ENCODE measurements around the gene GHRH. TPM values are rescaled to one million over a fixed set of nuclear protein-coding genes. Genes with fewer than 3 reads are reported as not detected.

GHRH gene
- total RNA-seq, 2 donors from 2014 or later = not detected

DNA sequence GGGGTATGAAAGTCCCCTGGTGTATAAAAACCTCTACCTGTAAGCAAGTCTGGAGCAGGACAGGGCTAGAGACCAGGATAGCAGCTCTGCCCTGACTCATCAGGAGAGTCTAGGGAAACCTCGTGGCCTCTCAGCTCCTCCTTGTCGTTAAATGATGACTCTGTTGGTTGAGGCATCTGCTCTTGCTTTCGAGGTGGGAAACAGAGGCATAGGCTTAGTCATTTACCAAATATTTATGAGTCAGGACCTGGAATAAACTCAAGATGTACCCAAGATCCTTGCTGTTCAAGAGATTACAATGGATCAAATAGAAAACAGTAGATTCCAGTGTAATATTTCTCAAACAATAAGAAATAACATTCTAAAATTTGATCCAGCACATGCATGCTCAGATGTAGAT is 33.4 kb upstream of the GHRH start:
- intact Hi-C loops (cut with DNase I) = no loop called here
- 32 to 45% methylated on average over 3 of the region's 3 CpGs for WGBS, 2 donors

DNA sequence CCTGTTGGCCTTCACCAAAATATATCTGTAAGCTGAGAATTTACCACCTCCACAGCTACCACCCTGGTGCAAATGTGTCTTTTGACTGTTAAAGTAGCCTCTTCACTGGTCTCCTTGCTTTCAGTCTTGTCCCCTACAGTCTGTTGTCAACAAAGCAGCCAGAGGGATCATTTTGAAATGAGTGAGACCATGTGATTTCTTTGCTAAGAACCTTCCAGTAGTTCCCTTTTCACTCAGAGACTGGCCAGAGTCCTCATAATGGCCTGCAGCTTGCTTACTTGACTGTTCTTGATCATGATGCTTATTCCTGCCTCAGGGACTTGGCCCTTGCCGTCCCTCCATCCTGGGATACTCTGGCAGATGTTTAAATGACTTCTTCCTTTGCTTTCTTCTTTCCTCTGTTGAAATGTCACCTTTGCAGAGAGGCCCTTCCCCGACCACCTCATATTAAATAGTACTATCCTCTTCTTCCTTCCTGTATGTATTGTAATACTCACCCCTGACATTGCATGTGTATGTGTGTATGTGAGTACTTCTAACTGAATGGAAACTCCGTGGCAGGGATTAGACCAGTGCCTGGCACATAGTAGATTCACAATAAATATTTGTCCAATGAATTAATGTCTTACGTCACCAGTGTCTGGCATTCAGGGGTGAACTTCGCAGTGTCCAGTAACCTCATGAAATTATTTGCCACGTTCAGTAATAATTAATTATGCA is 32.8 kb upstream of the GHRH start:
- WGBS, 2 donors = 76 to 79% methylated on average over 6 of the region's 6 CpGs
- peaks cover 53% of the 10 kb centered on the region for H3K4me1 ChIP-seq
- DNase-seq = no peak

More for the DNA sequence above, 33.4 kb upstream of the GHRH start:
- peak overlapping the region in 2 of 4 donors; percentile 14 to 23 for H3K27ac ChIP-seq
- peak in 1 of 4 donors; percentile 30 for DNase-seq
- TF ChIP-seq CTCF (IDR thresholded peaks at IDR 0.05) (no peak), POLR2A (IDR thresholded peaks at IDR 0.05) (no peak)
- H3K4me3 ChIP-seq = no peak overlapping the region
- peaks cover 58% of the 10 kb centered on the region for H3K4me1 ChIP-seq
- no peaks in the 10 kb centered on the region for H3K9me3 ChIP-seq
- ATAC-seq = no peak
- H3K27me3 ChIP-seq = no peaks in the 10 kb centered on the region
- H3K36me3 ChIP-seq (replicated peaks in 1 of 2; ENCODE audit: insufficient read depth in 1 of 2, low read depth in 2 of 2) = no peaks in the 10 kb centered on the region

GRCh38 chr20:37293301-37293943 is 31.8 kb upstream of the GHRH start:
- peaks cover 51% of the 10 kb centered on the region for H3K4me1 ChIP-seq
- no peaks in the 10 kb centered on the region for H3K36me3 ChIP-seq (replicated peaks in 1 of 2; ENCODE audit: insufficient read depth in 1 of 2, low read depth in 2 of 2)
- TF ChIP-seq POLR2A (IDR thresholded peaks at IDR 0.05) (no peak), CTCF (IDR thresholded peaks at IDR 0.05) (no peak)
- intact Hi-C loops (cut with DNase I) = no loop called here
- peak overlapping the region in 1 of 4 donors; percentile 23 for H3K27ac ChIP-seq
- 93 to 95% methylated on average over 11 of the region's 11 CpGs for WGBS, 2 donors
- H3K4me3 ChIP-seq = no peak overlapping the region
- no peaks in the 10 kb centered on the region for H3K27me3 ChIP-seq
- H3K9me3 ChIP-seq = no peaks in the 10 kb centered on the region
- DNase-seq (no peak), ATAC-seq (no peak)

More for the DNA sequence above, 32.8 kb upstream of the GHRH start:
- Histone ChIP-seq H3K27me3 (no peaks in the 10 kb centered on the region), H3K36me3 (replicated peaks in 1 of 2; ENCODE audit: insufficient read depth in 1 of 2, low read depth in 2 of 2) (no peaks in the 10 kb centered on the region), H3K27ac (peak overlapping the region in 2 of 4 donors; percentile 14 to 23), H3K9me3 (no peaks in the 10 kb centered on the region), H3K4me3 (no peak overlapping the region)
- ATAC-seq = no peak
- TF ChIP-seq POLR2A (IDR thresholded peaks at IDR 0.05) = no peak
- intact Hi-C loops (cut with DNase I) = no loop called here

DNA sequence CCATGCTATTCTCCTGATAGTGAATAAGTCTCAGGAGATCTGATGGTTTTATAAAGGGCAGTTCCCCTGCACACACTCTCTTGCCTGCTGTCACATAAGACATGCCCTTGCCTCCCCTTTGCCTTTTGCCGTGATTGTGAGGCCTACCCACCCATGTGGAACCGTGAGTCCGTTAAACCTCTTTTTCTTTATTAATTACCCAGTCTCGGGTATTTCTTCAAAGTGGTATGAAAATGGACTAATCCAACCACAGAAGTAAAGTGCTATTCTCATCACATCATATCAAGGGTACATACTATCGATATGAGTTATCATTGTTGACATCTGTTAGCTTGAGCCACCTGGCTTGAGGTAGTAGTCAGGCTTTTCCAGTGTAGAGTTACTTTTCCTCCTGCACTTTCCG is 30.1 kb upstream of the GHRH start:
- no peak for DNase-seq
- WGBS, 2 donors = 85 to 88% methylated on average over 6 of the region's 6 CpGs
- H3K4me3 ChIP-seq = no peak overlapping the region
- TF ChIP-seq CTCF (IDR thresholded peaks at IDR 0.05) = no peak
- TF ChIP-seq POLR2A (IDR thresholded peaks at IDR 0.05) = no peak
- no peaks in the 10 kb centered on the region for H3K27me3 ChIP-seq
- H3K9me3 ChIP-seq = no peaks in the 10 kb centered on the region
- no peaks in the 10 kb centered on the region for H3K36me3 ChIP-seq (replicated peaks in 1 of 2; ENCODE audit: insufficient read depth in 1 of 2, low read depth in 2 of 2)
- intact Hi-C loops (cut with DNase I) = no loop called here
- peaks cover 46% of the 10 kb centered on the region for H3K4me1 ChIP-seq
- no peak overlapping the region for H3K27ac ChIP-seq
- ATAC-seq = no peak

DNA sequence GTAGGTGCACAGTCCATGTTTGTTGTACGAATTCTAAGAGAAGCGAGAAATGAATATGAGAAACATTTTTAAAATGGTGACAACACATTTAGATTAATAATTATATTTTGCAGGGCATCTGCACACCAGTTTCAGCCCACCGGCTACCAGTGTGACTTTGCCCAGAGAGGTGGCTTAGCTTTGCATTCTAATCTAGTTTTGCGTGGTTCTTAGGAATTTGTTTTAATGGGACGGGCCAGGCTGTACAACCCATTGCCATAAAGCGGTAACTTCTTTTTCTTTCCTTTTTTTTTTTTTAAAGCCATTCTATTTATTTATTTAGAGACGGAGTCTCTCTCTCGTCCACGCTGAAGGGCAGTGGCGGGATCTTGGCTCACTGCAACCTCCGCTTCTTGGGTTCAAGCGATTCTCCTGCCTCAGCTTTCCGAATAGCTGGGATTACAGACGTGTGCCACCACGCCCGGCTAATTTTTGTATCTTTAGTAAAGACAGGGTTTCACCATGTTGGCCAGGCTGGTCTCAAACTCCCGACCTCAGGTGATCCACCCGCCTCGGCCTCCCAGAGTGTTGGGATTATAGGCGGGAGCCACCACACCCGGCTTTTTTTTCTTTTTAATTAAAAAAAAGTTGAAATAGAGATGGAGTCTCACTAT is 28.7 kb upstream of the GHRH start:
- Histone ChIP-seq H3K4me3 (peak overlapping the region; percentile 30 to 99), H3K27me3 (no peaks in the 10 kb centered on the region), H3K27ac (peak overlapping the region in 3 of 4 donors; percentile 81 to 91 (median 84)), H3K4me1 (peaks cover 33% of the 10 kb centered on the region), H3K36me3 (replicated peaks in 1 of 2; ENCODE audit: insufficient read depth in 1 of 2, low read depth in 2 of 2) (no peaks in the 10 kb centered on the region), H3K9me3 (no peaks in the 10 kb centered on the region)
- no peak for ATAC-seq
- no peak for TF ChIP-seq CTCF (IDR thresholded peaks at IDR 0.05)
- no peak for TF ChIP-seq POLR2A (IDR thresholded peaks at IDR 0.05)
- no peak for DNase-seq
- WGBS, 2 donors = 45 to 54% methylated on average over 21 of the region's 21 CpGs
- intact Hi-C loops (cut with DNase I) = no loop called here
